Activated CD4-positive, alpha-beta T cell treated with anti-CD3 and anti-CD28 coated beads, Interleukin-2, amount 10 ng/mL, durations not matched to agents 7 days and 5 days (primary cell): Measurements from ENCODE around the gene PPP1R3E. TPM values are rescaled to one million over a fixed set of nuclear protein-coding genes. Genes with fewer than 3 reads are reported as not detected.
"Not testable (repeated sequence)": the region's sequence is repeated elsewhere in the genome, so short reads cannot be mapped to it uniquely, and the experiment has no call there.

Experiments used
- CTCF ChIA-PET: fragments of 350-600 bp; sonication (Branson Sonifier 250); formaldehyde crosslinking; loops from one replicate; lab custom pipeline; 2021; ENCODE audit warnings: antibody characterized with exemption; lab: Charles Lee
- POLR2A ChIA-PET: fragments of 350-600 bp; sonication (Branson Sonifier 250); formaldehyde crosslinking; loops from one replicate; lab custom pipeline; 2021; ENCODE audit warnings: antibody characterized with exemption; lab: Charles Lee
- DNase-seq: peaks from one replicate; pipeline ENCODE4 v3.0.0-alpha.2; 2020
- H3K27ac Mint-ChIP-seq: one replicate; pipeline ENCODE4 v1.8.0; 2021; ENCODE audit warnings: mild to moderate bottlenecking, moderate library complexity, mixed read lengths
- H3K27me3 Mint-ChIP-seq: one replicate; pipeline ENCODE4 v1.8.0; 2021; ENCODE audit warnings: mixed read lengths
- H3K36me3 Mint-ChIP-seq: one replicate; pipeline ENCODE4 v1.8.0; 2021; ENCODE audit warnings: low read depth, mixed read lengths
- H3K4me1 Mint-ChIP-seq: one replicate; pipeline ENCODE4 v1.8.0; 2021; ENCODE audit warnings: mixed read lengths
- H3K4me3 Mint-ChIP-seq: one replicate; pipeline ENCODE4 v1.8.0; 2021; ENCODE audit warnings: mild to moderate bottlenecking, moderate library complexity, mixed read lengths
- H3K9me3 Mint-ChIP-seq: one replicate; pipeline ENCODE4 v1.8.0; 2021; ENCODE audit warnings: mixed read lengths
- total RNA-seq, 2 experiments: library from RNA; stranded (reverse); gene quantifications; one replicate each; pipeline ENCODE4 v1.2.3, GENCODE V29; 2021

The PPP1R3E gene
- total RNA-seq, 2 experiments from 2014 or later: 38.6 to 49.2 TPM

DNA sequence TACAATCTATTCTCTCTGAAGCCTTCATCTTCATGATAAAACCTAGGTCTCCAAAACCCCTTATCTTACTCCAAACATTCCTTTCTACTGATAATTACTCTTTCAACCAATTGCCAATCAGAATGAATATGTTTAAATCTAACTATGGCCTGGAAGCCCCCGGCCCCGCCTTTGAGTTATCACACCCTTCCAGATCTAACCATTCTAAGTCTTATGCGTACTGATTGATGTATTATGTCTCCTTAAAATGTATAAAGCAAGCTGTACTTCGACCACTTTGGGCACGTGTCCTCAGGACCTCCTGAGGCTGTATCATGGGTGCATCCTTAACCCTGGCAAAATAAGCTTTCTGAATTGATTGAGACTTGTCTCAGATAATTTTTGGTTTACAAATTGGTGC is 33.0 kb upstream of the PPP1R3E start:
- Mint-ChIP-seq H3K9me3 (no peaks in the 10 kb centered on the region), H3K4me3 (no peak overlapping the region), H3K27ac (no peak overlapping the region), H3K4me1 (no peaks in the 10 kb centered on the region), H3K36me3 (no peaks in the 10 kb centered on the region), H3K27me3 (peaks cover 26% of the 10 kb centered on the region)
- POLR2A ChIA-PET: interaction anchor here (0.7 kb wide), 1 partner anchor 233 kb away, joined by 4 read pairs; no protein-coding TSS in a partner anchor
- CTCF ChIA-PET: interaction anchor here (0.6 to 0.7 kb wide), 2 partner anchors 15 to 58 kb away, joined by 3 read pairs; no protein-coding TSS in a partner anchor
- DNase-seq: no peak

GRCh38 chr14:23327947-23328744 is 25.5 kb upstream of the PPP1R3E start:
- peak; percentile 76 for DNase-seq
- POLR2A ChIA-PET: no interaction called here

DNA sequence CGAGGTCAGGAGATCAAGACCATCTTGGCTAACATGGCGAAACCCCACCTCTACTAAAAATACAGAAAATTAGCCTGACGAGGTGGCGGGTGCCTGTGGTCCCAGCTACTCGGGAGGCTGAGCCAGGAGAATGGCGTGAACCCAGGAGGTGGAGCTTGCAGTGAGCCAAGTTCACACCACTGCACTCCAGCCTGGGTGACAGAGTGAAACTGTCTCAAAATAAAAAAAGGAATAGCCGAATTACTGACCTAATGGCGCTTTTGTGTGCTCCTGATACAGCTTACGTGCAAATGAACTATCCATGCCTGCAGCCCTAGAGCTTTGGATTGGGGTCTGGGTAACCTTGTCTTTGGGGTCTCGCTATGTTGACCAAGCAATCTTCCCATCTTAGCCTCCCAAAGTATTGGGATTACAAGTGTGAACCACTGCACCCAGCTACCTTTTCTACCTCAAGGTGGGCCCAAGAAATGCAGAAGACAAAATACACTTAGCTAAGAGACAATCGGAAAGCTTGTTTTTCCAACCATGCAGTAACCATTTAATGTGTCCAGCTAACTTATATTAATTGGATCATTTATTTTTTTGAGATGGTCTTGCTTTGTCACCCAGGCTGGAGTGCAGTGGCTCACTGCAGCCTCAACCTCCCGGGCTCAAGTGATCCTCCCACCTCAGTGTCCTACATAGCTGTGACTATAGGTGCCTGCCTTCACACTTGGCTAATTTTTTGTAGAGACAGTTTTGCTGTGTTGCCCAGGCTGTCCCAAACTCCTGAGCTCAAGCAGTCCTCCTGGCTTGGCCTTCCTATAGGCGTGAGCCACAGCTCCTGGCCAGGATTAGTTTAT is 24.1 kb upstream of the PPP1R3E start:
- no peak for DNase-seq
- Mint-ChIP-seq H3K4me3 (no peak overlapping the region), H3K36me3 (peaks cover 32% of the 10 kb centered on the region), H3K27me3 (no peaks in the 10 kb centered on the region), H3K4me1 (peaks cover 22% of the 10 kb centered on the region), H3K9me3 (no peaks in the 10 kb centered on the region), H3K27ac (peak overlapping the region; percentile 20)
- ChIA-PET POLR2A (interaction anchor here (0.7 kb wide), 1 partner anchor 215 kb away, joined by 3 read pairs; no protein-coding TSS in a partner anchor), CTCF (interaction anchor here (0.6 to 1.5 kb wide), 8 partner anchors 9 to 258 kb away, joined by 3 to 8 read pairs (median 3); no protein-coding TSS in a partner anchor)

More at GRCh38 chr14:23327947-23328744, 25.5 kb upstream of the PPP1R3E start:
- H3K27me3 Mint-ChIP-seq: no peaks in the 10 kb centered on the region
- CTCF ChIA-PET: interaction anchor here (0.6 to 1.6 kb wide), 7 partner anchors 10 to 57 kb away, joined by 3 to 4 read pairs (median 3); partner anchors contain the start of gene PPP1R3E
- H3K4me3 Mint-ChIP-seq: no peak overlapping the region
- H3K9me3 Mint-ChIP-seq: no peaks in the 10 kb centered on the region
- H3K4me1 Mint-ChIP-seq: peaks cover 11% of the 10 kb centered on the region
- peaks cover 19% of the 10 kb centered on the region for H3K36me3 Mint-ChIP-seq
- H3K27ac Mint-ChIP-seq: no peak overlapping the region

DNA sequence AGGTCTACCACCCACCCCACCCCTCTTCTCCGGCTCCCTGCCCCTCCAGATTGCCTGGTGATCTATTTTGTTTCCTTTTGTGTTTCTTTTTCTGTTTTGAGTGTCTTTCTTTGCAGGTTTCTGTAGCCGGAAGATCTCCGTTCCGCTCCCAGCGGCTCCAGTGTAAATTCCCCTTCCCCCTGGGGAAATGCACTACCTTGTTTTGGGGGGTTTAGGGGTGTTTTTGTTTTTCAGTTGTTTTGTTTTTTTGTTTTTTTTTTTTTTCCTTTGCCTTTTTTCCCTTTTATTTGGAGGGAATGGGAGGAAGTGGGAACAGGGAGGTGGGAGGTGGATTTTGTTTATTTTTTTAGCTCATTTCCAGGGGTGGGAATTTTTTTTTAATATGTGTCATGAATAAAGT is 23.1 kb upstream of the PPP1R3E start:
- H3K4me3 Mint-ChIP-seq, DNase-seq, POLR2A ChIA-PET, H3K27ac Mint-ChIP-seq, H3K27me3 Mint-ChIP-seq, H3K9me3 Mint-ChIP-seq, CTCF ChIA-PET: not testable (repeated sequence)
- peaks cover 32% of the 10 kb centered on the region for H3K36me3 Mint-ChIP-seq
- H3K4me1 Mint-ChIP-seq: peaks cover 22% of the 10 kb centered on the region

- no peaks in the 10 kb centered on the region for H3K27me3 Mint-ChIP-seq
- POLR2A ChIA-PET: no interaction called here
Observed at GRCh38 chr14:23324993-23325392, 22.3 kb upstream of the PPP1R3E start.

GRCh38 chr14:23324455-23324846 is 21.8 kb upstream of the PPP1R3E start:
- H3K4me1 Mint-ChIP-seq: peaks cover 35% of the 10 kb centered on the region
- DNase-seq: no peak
- H3K36me3 Mint-ChIP-seq: peaks cover 39% of the 10 kb centered on the region
- CTCF ChIA-PET: no interaction called here
- no peak overlapping the region for H3K27ac Mint-ChIP-seq
- no peak overlapping the region for H3K4me3 Mint-ChIP-seq
- peaks cover 4% of the 10 kb centered on the region for H3K9me3 Mint-ChIP-seq
- H3K27me3 Mint-ChIP-seq: no peaks in the 10 kb centered on the region
- POLR2A ChIA-PET: no interaction called here

More at GRCh38 chr14:23324993-23325392, 22.3 kb upstream of the PPP1R3E start:
- Mint-ChIP-seq H3K9me3 (peaks cover 1% of the 10 kb centered on the region), H3K4me3 (no peak overlapping the region), H3K4me1 (peaks cover 30% of the 10 kb centered on the region), H3K27ac (no peak overlapping the region), H3K36me3 (peaks cover 35% of the 10 kb centered on the region)
- CTCF ChIA-PET: no interaction called here
- DNase-seq: no peak

GRCh38 chr14:23323838-23324454 is 21.3 kb upstream of the PPP1R3E start:
- Mint-ChIP-seq H3K27me3 (no peaks in the 10 kb centered on the region), H3K36me3 (peaks cover 39% of the 10 kb centered on the region), H3K4me1 (peaks cover 35% of the 10 kb centered on the region), H3K4me3 (no peak overlapping the region), H3K27ac (no peak overlapping the region), H3K9me3 (peaks cover 4% of the 10 kb centered on the region)
- CTCF ChIA-PET: no interaction called here
- no peak for DNase-seq
- POLR2A ChIA-PET: no interaction called here

DNA sequence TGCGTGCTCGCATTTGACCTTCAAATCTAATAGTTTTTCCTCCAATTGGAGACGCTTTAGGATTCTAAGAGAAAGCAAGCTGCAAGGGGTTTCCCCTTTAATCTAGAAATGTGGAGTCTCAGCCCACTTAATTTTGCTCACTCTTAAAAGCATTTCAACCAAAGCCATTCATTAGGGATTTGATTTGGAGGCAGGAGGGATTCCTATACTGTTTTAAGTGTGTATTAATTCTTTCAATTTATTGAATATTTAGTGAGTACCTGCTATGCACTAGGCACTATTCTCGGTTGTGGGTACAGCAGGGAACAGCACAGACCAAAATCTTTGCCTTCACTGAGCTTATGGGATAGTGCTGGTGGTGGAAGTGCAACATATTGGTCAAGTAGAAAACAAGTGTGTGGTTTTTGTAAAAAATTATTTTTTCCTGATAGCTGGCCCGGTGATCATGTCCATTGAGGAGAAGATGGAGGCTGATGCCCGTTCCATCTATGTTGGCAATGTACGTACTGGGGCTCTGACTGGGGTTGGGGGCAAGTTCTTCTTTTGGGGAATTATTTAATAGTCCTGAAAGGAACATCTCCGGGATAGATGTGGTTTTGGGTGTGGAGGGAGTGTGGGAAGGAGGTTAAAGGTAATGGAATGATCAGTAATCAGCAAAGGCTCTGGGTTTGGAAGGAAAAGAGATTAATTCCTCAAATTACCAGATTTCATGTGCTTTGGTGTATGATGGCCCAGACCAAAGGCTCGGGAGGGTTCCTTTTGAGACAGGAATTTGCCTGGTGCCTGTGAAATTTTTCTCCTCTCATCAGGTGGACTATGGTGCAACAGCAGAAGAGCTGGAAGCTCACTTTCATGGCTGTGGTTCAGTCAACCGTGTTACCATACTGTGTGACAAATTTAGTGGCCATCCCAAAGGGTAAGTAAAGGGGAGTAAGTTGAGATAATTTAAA is 20.2 kb upstream of the PPP1R3E start:
- POLR2A ChIA-PET: interaction anchor here (0.7 to 1.9 kb wide), 4 partner anchors 15 to 291 kb away, joined by 3 to 6 read pairs (median 6); partner anchors contain the start of genes ACIN1 and C14orf119
- CTCF ChIA-PET: interaction anchor here (1.0 to 4.5 kb wide), 8 partner anchors 11 to 202 kb away, joined by 3 to 59 read pairs (median 5); partner anchors contain the start of genes BCL2L2, PPP1R3E and SLC22A17
- Mint-ChIP-seq H3K36me3 (peaks cover 39% of the 10 kb centered on the region), H3K9me3 (peaks cover 4% of the 10 kb centered on the region), H3K27me3 (no peaks in the 10 kb centered on the region), H3K4me3 (peak overlapping the region; percentile 93), H3K27ac (peak overlapping the region; percentile 90), H3K4me1 (peaks cover 34% of the 10 kb centered on the region)
- no peak for DNase-seq

DNA sequence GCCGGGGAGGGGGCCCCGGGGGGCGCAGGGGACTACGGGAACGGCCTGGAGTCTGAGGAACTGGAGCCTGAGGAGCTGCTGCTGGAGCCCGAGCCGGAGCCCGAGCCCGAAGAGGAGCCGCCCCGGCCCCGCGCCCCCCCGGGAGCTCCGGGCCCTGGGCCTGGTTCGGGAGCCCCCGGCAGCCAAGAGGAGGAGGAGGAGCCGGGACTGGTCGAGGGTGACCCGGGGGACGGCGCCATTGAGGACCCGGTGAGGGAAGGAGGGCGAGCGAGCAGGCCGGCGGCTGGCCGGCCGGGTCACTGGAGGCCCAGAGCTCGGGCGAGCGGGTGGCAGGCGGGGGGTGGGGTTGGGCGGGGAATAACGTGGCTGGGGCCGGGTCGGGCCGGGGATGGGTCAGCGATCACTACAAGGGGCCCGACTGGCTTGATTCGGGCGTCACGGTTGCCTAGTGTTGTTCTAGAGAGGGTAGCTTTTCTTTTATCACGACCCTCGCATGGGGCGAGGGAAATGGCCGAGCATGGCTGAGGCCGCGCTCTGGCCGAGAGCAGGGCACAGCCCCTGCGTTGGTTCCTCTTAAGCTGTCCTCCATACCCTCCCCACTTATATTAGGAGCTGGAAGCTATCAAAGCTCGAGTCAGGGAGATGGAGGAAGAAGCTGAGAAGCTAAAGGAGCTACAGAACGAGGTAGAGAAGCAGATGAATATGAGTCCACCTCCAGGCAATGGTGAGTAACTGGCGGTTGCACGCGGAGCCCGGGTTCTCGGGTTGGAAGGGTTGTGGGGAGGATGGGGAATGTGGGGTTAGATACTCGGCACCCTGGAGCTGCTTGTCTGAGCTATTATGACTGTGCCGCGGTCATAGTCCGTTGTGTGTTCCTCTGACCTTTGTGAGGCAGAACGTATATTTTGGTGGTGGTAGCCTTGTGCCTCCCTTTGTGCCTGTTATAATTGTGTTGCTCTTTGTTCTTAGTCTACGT is 19.2 kb upstream of the PPP1R3E start:
- peak; percentile 51 for DNase-seq
- Mint-ChIP-seq H3K27ac (peak overlapping the region; percentile 90), H3K36me3 (peaks cover 39% of the 10 kb centered on the region), H3K4me3 (peak overlapping the region; percentile 93), H3K27me3 (no peaks in the 10 kb centered on the region), H3K9me3 (peaks cover 4% of the 10 kb centered on the region), H3K4me1 (peaks cover 34% of the 10 kb centered on the region)
- ChIA-PET POLR2A (interaction anchor here (0.6 to 1.9 kb wide), 9 partner anchors 14 to 292 kb away, joined by 3 to 8 read pairs (median 5); partner anchors contain the start of genes ACIN1 and C14orf119), CTCF (interaction anchor here (0.8 to 4.5 kb wide), 15 partner anchors 11 to 335 kb away, joined by 3 to 59 read pairs (median 3); partner anchors contain the start of genes BCL2L2, PPP1R3E and SLC22A17)
